GM21737 (cell line): ENCODE measurements around the gene SNRPF.
"Not testable (repeated sequence)": the region's sequence is repeated elsewhere in the genome, so short reads cannot be mapped to it uniquely, and the experiment has no call there.

Experiments used
- ATAC-seq: cut with Tn5 transposase; IDR thresholded peaks from one replicate; pipeline ENCODE4 v1.9.1; 2021; ENCODE audit warnings: mild to moderate bottlenecking, moderate library complexity; ENCODE audit not compliant: unreplicated experiment

The SNRPF gene

GRCh38 chr12:95858451-95859343 lies at the start of gene SNRPF:
SNRPF (plus strand) TSS chr12:95858952; CDS start chr12:95859074, 122 bp downstream.
- ATAC-seq, result peak; percentile 99

GRCh38 chr12:95809000-95809680 lies 49.6 kb upstream of the SNRPF start:
- ATAC-seq, result no peak

- no peak for ATAC-seq
Measured at GRCh38 chr12:95810411-95810810, 48.3 kb upstream of the SNRPF start.

- not testable (repeated sequence) for ATAC-seq
Measured at GRCh38 chr12:95812155-95812554, 46.6 kb upstream of the SNRPF start.

- no peak for ATAC-seq
Measured at GRCh38 chr12:95815632-95816212, 43.0 kb upstream of the SNRPF start.

- no peak for ATAC-seq
Measured at GRCh38 chr12:95820096-95820703, 38.6 kb upstream of the SNRPF start.

- ATAC-seq, result no peak
Measured at GRCh38 chr12:95829395-95829794, 29.4 kb upstream of the SNRPF start.

GRCh38 chr12:95830335-95831089 lies 28.2 kb upstream of the SNRPF start:
- ATAC-seq, result no peak

- ATAC-seq, result no peak
Measured at GRCh38 chr12:95834572-95834971, 24.2 kb upstream of the SNRPF start.

GRCh38 chr12:95836185-95836609 lies 22.6 kb upstream of the SNRPF start:
- ATAC-seq, result no peak

GRCh38 chr12:95836630-95837239 lies 22.0 kb upstream of the SNRPF start:
- ATAC-seq, result no peak

- no peak for ATAC-seq
Measured at GRCh38 chr12:95837240-95838038, 21.3 kb upstream of the SNRPF start.

GRCh38 chr12:95838125-95838524 lies 20.6 kb upstream of the SNRPF start:
- no peak for ATAC-seq

- not testable (repeated sequence) for ATAC-seq
Measured at GRCh38 chr12:95842426-95842825, 16.3 kb upstream of the SNRPF start.

- no peak for ATAC-seq
Measured at GRCh38 chr12:95848575-95849388, 10.0 kb upstream of the SNRPF start.

- no peak for ATAC-seq
Measured at GRCh38 chr12:95851606-95852005, 7.1 kb upstream of the SNRPF start.

- ATAC-seq, result no peak
Measured at GRCh38 chr12:95852133-95852532, 6.6 kb upstream of the SNRPF start.

GRCh38 chr12:95857156-95857555 lies 1.6 kb upstream of the SNRPF start:
- ATAC-seq, result no peak
